Heart left ventricle (tissue), 13 donors: ENCODE data around the gene SLC9B2.

ENCODE experiments used
- CTCF ChIP-seq, 12 donors: fragments of 200-600 bp; sonication (generic) in 4 of 12; IDR thresholded peaks; one replicate each; pipeline versions ENCODE4 v1.5.0 to v1.8.0; 2018 to 2022; ENCODE audit warnings: antibody characterized with exemption in 12 of 12, mild to moderate bottlenecking in 5 of 12
- POLR2A ChIP-seq, 2 donors: fragments of 450-650 bp; IDR thresholded peaks; one replicate each; pipeline ENCODE4 v1.6.1; 2017; ENCODE audit warnings: antibody characterized with exemption in 2 of 2, mild to moderate bottlenecking in 2 of 2, moderate library complexity in 2 of 2
- donor health status: ischemic (EF 13 %, LVEDD 7.1; RV severe dilation, severe dysfunction).
- donor health status: DM: no; HTN: yes; CAD: no.
- donor health status: DM: no; HTN: no; CAD: no.
- donor health status: ischemic (EF 25% LVEDD 6.9; RV normal size, moderate dysfunction).
- donor health status: ischemic (EF 25% LVEDD 5.7; RV mildly dilated, moderate dysfunction).
- donor health status: ischemic (EF 35%, LVEDD 5.7; RV mildly dilated, moderate dysfunction).
- donor health status: nonischemic (EF 11% LVEDD 7.7; RV severe dilation, severe dysfunction).
- donor health status: DM: yes; HTN: yes; CAD: no.
- donor health status: PGD.
- donor health status: ischemic (EF 29% LVEDD 5.4; RV normal size, mild dysfunction).
- donor health status: nonischemic (EF 23%, LVEDD 6.1; RV moderate dilation, normal function).

GRCh38 chr4:103105558-103106356 is 29.2 kb upstream of the SLC9B2 start:
- no peak for TF ChIP-seq CTCF (IDR thresholded peaks at IDR 0.05)
- TF ChIP-seq POLR2A (IDR thresholded peaks at IDR 0.05) = no peak
